ENCODE data around the gene RLN1. TPM values are rescaled to one million over a fixed set of nuclear protein-coding genes. Genes with fewer than 3 reads are reported as not detected.
"Not testable (repeated sequence)": the region's sequence is repeated elsewhere in the genome, so short reads cannot be mapped to it uniquely, and the experiment has no call there.

RLN1 gene
- polyA plus RNA-seq, 1 donor from 2014 or later: not detected

DNA sequence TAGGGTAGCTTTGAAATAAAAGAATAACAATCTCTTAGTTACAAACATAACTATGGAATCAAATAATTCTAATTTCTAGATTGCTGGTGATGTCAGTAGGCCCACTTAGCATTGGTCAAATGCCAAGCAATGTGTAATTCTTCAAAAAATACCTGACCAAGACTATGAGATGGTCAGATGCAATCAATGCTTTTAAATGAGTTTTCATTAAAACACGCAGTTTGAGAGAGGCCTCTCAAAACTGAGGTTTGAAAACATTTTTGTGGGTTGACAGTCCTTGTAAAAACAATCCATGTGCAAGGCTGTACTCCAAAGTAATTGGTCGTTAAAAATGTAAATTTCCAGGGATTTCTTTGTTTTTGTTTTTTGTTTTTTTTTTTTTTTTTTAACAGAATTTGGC, 33.9 kb downstream of the RLN1 start:
- TF ChIP-seq, protein P1, sequence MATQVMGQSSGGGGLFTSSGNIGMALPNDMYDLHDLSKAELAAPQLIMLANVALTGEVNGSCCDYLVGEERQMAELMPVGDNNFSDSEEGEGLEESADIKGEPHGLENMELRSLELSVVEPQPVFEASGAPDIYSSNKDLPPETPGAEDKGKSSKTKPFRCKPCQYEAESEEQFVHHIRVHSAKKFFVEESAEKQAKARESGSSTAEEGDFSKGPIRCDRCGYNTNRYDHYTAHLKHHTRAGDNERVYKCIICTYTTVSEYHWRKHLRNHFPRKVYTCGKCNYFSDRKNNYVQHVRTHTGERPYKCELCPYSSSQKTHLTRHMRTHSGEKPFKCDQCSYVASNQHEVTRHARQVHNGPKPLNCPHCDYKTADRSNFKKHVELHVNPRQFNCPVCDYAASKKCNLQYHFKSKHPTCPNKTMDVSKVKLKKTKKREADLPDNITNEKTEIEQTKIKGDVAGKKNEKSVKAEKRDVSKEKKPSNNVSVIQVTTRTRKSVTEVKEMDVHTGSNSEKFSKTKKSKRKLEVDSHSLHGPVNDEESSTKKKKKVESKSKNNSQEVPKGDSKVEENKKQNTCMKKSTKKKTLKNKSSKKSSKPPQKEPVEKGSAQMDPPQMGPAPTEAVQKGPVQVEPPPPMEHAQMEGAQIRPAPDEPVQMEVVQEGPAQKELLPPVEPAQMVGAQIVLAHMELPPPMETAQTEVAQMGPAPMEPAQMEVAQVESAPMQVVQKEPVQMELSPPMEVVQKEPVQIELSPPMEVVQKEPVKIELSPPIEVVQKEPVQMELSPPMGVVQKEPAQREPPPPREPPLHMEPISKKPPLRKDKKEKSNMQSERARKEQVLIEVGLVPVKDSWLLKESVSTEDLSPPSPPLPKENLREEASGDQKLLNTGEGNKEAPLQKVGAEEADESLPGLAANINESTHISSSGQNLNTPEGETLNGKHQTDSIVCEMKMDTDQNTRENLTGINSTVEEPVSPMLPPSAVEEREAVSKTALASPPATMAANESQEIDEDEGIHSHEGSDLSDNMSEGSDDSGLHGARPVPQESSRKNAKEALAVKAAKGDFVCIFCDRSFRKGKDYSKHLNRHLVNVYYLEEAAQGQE (IDR thresholded peaks at IDR 0.05; ENCODE audit: borderline replicate concordance): no peak
- TF ChIP-seq, protein P2, sequence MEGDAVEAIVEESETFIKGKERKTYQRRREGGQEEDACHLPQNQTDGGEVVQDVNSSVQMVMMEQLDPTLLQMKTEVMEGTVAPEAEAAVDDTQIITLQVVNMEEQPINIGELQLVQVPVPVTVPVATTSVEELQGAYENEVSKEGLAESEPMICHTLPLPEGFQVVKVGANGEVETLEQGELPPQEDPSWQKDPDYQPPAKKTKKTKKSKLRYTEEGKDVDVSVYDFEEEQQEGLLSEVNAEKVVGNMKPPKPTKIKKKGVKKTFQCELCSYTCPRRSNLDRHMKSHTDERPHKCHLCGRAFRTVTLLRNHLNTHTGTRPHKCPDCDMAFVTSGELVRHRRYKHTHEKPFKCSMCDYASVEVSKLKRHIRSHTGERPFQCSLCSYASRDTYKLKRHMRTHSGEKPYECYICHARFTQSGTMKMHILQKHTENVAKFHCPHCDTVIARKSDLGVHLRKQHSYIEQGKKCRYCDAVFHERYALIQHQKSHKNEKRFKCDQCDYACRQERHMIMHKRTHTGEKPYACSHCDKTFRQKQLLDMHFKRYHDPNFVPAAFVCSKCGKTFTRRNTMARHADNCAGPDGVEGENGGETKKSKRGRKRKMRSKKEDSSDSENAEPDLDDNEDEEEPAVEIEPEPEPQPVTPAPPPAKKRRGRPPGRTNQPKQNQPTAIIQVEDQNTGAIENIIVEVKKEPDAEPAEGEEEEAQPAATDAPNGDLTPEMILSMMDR (IDR thresholded peaks at IDR 0.05; ENCODE audit: poor library complexity, severe bottlenecking): no peak
- no peaks in the 10 kb centered on the region for H3K9me2 ChIP-seq (ENCODE audit: insufficient read depth, low read length)
- H3K36me3 ChIP-seq (ENCODE audit: insufficient read depth, low read length): no peaks in the 10 kb centered on the region
- no peak overlapping the region for H3K4me2 ChIP-seq (ENCODE audit: low read length)
- H3F3A ChIP-seq (ENCODE audit: insufficient read depth, low read length, poor library complexity, severe bottlenecking): no peaks in the 10 kb centered on the region
- H3K9me3 ChIP-seq (ENCODE audit: low read length): no peaks in the 10 kb centered on the region
- no peaks in the 10 kb centered on the region for H3K27me3 ChIP-seq (ENCODE audit: insufficient read depth, low read depth, low read length)
- no peak overlapping the region for H2AFZ ChIP-seq (ENCODE audit: low read depth, low read length)
- no peak overlapping the region for H3K27ac ChIP-seq (ENCODE audit: low read length)
- no peak overlapping the region for H3K9ac ChIP-seq (ENCODE audit: low read length)
- no peaks in the 10 kb centered on the region for H3K79me2 ChIP-seq (replicated peaks; ENCODE audit: insufficient read depth, low read length)
- no peaks in the 10 kb centered on the region for H4K20me1 ChIP-seq (ENCODE audit: insufficient read depth)
- H3K4me3 ChIP-seq (ENCODE audit: low read length): no peak overlapping the region

DNA sequence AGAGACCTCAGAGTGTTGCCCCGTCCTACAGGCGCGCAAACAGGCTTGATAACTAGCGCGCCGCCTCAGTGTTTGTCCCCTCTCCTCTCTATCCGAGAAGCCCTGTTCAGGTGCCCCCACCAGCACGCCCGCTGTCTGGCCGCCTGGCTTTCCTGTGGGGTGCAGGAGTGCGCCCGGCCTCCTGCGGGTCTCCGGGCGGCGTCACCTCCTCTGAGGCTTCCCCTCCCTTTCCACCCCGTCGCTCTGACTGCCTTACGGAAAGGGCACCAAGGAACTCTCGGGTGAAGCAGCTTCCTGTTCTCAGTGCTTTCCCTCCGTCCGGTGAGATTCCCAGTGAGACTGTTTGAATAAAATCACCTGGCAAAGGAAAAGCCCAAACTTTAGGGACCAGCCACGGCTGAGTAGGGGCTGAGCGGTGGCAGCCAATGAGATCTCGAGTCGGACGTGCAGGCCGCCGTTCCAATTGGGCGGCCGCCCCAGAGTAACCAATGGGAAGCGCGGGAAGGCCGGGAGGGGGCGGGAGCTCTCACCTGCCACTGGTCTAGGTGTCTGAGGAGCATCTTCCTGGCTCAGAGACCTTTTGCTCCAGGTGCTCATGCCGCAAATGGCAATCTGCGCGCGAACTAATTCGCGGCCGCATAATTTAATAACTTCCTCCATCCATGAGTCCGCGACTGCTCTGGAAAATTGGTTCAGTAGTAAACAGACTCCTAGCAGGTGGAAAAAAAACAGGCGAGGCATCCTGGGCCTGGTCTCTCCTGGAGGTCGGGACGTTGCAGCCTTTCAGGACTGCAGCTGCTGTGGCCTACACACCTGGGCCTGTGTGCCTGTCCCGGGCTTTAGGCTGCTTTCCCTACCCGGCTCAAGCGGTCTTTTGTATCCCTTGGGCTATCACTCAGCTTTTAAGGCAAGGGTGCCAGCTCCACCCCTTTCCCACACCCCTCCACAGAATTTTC, 35.6 kb downstream of the RLN1 start, which contains the start of gene RLN2:
RLN2 (minus strand) TSS at position 877 of the 956 bp plus-strand sequence; CDS start at position 741, 136 bp downstream.
- H3K27me3 ChIP-seq (ENCODE audit: insufficient read depth, low read depth, low read length); H3K27ac ChIP-seq (ENCODE audit: low read length); H3K4me2 ChIP-seq (ENCODE audit: low read length); H4K20me1 ChIP-seq (ENCODE audit: insufficient read depth); H3K36me3 ChIP-seq (ENCODE audit: insufficient read depth, low read length); H3K9ac ChIP-seq (ENCODE audit: low read length); H3K79me2 ChIP-seq (replicated peaks; ENCODE audit: insufficient read depth, low read length); H3K9me2 ChIP-seq (ENCODE audit: insufficient read depth, low read length); H3K9me3 ChIP-seq (ENCODE audit: low read length); H3F3A ChIP-seq (ENCODE audit: insufficient read depth, low read length, poor library complexity, severe bottlenecking): not testable (repeated sequence)
- peak within 1 kb of the TSS; percentile 14 for H2AFZ ChIP-seq (ENCODE audit: low read depth, low read length)
- H3K4me3 ChIP-seq (ENCODE audit: low read length): peak within 1 kb of the TSS; percentile 42

DNA sequence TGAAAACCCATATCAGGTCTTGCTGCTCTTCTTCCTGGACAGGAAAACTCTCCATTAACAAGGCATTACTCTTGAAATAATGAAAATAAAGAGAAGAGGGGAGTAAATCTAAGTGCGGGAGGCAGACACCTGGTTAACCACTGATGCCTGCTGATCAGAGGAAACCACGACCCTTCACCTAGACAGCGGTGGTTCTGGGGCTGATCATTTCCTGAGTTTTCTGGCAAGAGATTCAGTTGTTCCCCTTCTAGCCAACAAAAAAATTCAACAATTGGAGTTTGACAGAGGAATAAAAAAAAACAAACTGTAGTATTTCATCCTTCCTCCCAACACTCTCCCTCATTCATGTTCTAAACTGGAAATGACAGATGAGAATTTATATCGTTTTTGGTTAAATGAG, 38.1 kb downstream of the RLN1 start:
- H3K9ac ChIP-seq (ENCODE audit: low read length): no peak overlapping the region
- TF ChIP-seq TAF1 (IDR thresholded peaks at IDR 0.05; ENCODE audit: low read depth) (no peak), SMC3 (conservative IDR thresholded peaks at IDR 0.05; ENCODE audit: poor library complexity) (no peak), MXI1 (conservative IDR thresholded peaks at IDR 0.05; ENCODE audit: poor library complexity, severe bottlenecking) (no peak), POLR2AphosphoS5 (IDR thresholded peaks at IDR 0.05) (no peak), RAD21 (conservative IDR thresholded peaks at IDR 0.05) (no peak), EP300 (conservative IDR thresholded peaks at IDR 0.05; ENCODE audit: poor library complexity, severe bottlenecking) (no peak), EZH2 (IDR thresholded peaks at IDR 0.05; ENCODE audit: borderline replicate concordance, insufficient read depth, low read length, poor library complexity, severe bottlenecking) (no peak)
- TF ChIP-seq, protein P2 (IDR thresholded peaks at IDR 0.05; ENCODE audit: poor library complexity, severe bottlenecking): no peak
- TF ChIP-seq, protein P1 (IDR thresholded peaks at IDR 0.05; ENCODE audit: borderline replicate concordance): no peak
- no peaks in the 10 kb centered on the region for H4K20me1 ChIP-seq (ENCODE audit: insufficient read depth)
- H3K4me2 ChIP-seq (ENCODE audit: low read length): no peak overlapping the region
- H3K27me3 ChIP-seq (ENCODE audit: insufficient read depth, low read depth, low read length): no peaks in the 10 kb centered on the region
- no peaks in the 10 kb centered on the region for H3K9me2 ChIP-seq (ENCODE audit: insufficient read depth, low read length)
- no peak overlapping the region for H2AFZ ChIP-seq (ENCODE audit: low read depth, low read length)
- no peaks in the 10 kb centered on the region for H3K9me3 ChIP-seq (ENCODE audit: low read length)
- H3K4me3 ChIP-seq (ENCODE audit: low read length): no peak overlapping the region
- H3K27ac ChIP-seq (ENCODE audit: low read length): no peak overlapping the region
- H3K79me2 ChIP-seq (replicated peaks; ENCODE audit: insufficient read depth, low read length): no peaks in the 10 kb centered on the region
- H3F3A ChIP-seq (ENCODE audit: insufficient read depth, low read length, poor library complexity, severe bottlenecking): no peaks in the 10 kb centered on the region
- H3K36me3 ChIP-seq (ENCODE audit: insufficient read depth, low read length): no peaks in the 10 kb centered on the region

Data from neural cell (in vitro differentiated cells).